Endothelial cell of umbilical vein (primary cell): ENCODE measurements around the gene SH2D3C. TPM values are rescaled to one million over a fixed set of nuclear protein-coding genes. Genes with fewer than 3 reads are reported as not detected.
A peak's percentile ranks its signal among the peaks of the same experiment; 100 is the strongest.

Source experiments
- BruUV-seq: library from RNA; stranded (reverse); fragments of 400-500 nt; replicated peaks from 2 replicates; lab custom pipeline; 2021; lab: Mats Ljungman, UMichigan
- CTCF ChIA-PET: fragments of 300-600, 350-600 bp; sonication (Branson Sonifier 250); formaldehyde crosslinking; loops from one replicate; lab custom pipeline; 2021; ENCODE audit warnings: antibody characterized with exemption, inconsistent platforms; lab: Charles Lee
- POLR2A ChIA-PET: fragments of 300-600, 350-600 bp; sonication (Branson Sonifier 250); formaldehyde crosslinking; loops from one replicate; lab custom pipeline; 2021; ENCODE audit warnings: antibody characterized with exemption, inconsistent platforms; lab: Charles Lee
- DNase-seq: peaks from one replicate; pipeline ENCODE4 v3.0.0-alpha.2; 2011; ENCODE audit warnings: low read depth, low spot score
- FAIRE-seq: peaks from 2 replicates; lab custom pipeline; 2011; peaks lifted over from hg19 to GRCh38; lab: Jason Lieb, UNC
- H2AFZ ChIP-seq: 2 replicates; pipeline ENCODE4 v1.6.0; 2012; ENCODE audit warnings: low read depth, low read length, control low read depth, inconsistent platforms
- H3K27ac ChIP-seq: 2 replicates; pipeline ENCODE4 v1.5.1; 2011; ENCODE audit warnings: low read depth, mild to moderate bottlenecking, control low read depth, low read length, moderate library complexity; ENCODE audit not compliant: insufficient read depth
- H3K27me3 ChIP-seq, 2 experiments: 2 replicates each; pipeline versions ENCODE4 v1.6.0 to v1.6.1; 2011; ENCODE audit warnings: low read length in 2 of 2, mixed read lengths in 1 of 2; ENCODE audit not compliant: control insufficient read depth in 2 of 2, insufficient read depth in 2 of 2
- H3K36me3 ChIP-seq, 2 experiments: 2 replicates in 1 of 2; 3 replicates in 1 of 2; pipeline ENCODE4 v1.5.1; 2011; ENCODE audit warnings: low read length in 2 of 2, mild to moderate bottlenecking in 1 of 2, moderate library complexity in 1 of 2; ENCODE audit not compliant: control insufficient read depth in 2 of 2, insufficient read depth in 2 of 2; ENCODE audit errors: extremely low read depth in 1 of 2
- H3K4me1 ChIP-seq: 3 replicates; pipeline ENCODE4 v1.5.1; 2011; ENCODE audit warnings: mild to moderate bottlenecking, low read length; ENCODE audit not compliant: control insufficient read depth, insufficient read depth; ENCODE audit errors: extremely low read depth
- H3K4me2 ChIP-seq: 2 replicates; pipeline ENCODE4 v1.6.1; 2011; ENCODE audit warnings: low read length, control low read depth, mixed read lengths; ENCODE audit not compliant: insufficient read depth
- H3K4me3 ChIP-seq, 3 experiments: fragments of 200-600 bp in 1 of 3; sonication (generic), shearing (Covaris generic) in 1 of 3; replicated peaks in 1 of 3; 2 replicates each; pipeline ENCODE4 v1.5.1; 2011 to 2016; ENCODE audit warnings: control low read depth in 3 of 3, low read length in 3 of 3, mild to moderate bottlenecking in 2 of 3, inconsistent platforms in 1 of 3, low read depth in 1 of 3, moderate library complexity in 1 of 3; ENCODE audit not compliant: insufficient read depth in 1 of 3
- H3K79me2 ChIP-seq: 2 replicates; pipeline ENCODE4 v1.6.0; 2012; ENCODE audit warnings: low read length, inconsistent platforms; ENCODE audit not compliant: control insufficient read depth, insufficient read depth
- H3K9ac ChIP-seq: replicated peaks from 2 replicates; pipeline ENCODE3; 2011; ENCODE audit warnings: low read length, control low read depth; ENCODE audit not compliant: insufficient read depth; ENCODE audit errors: extremely low read depth
- H3K9me1 ChIP-seq: replicated peaks from 3 replicates; pipeline ENCODE4 v1.6.0; 2011; ENCODE audit warnings: mild to moderate bottlenecking, low read length; ENCODE audit not compliant: control insufficient read depth, insufficient read depth; ENCODE audit errors: extremely low read depth
- H3K9me3 ChIP-seq: replicated peaks from 2 replicates; pipeline ENCODE4 v1.5.1; 2012; ENCODE audit warnings: low read length, inconsistent platforms; ENCODE audit not compliant: control insufficient read depth, insufficient read depth
- H4K20me1 ChIP-seq: replicated peaks from 2 replicates; pipeline ENCODE3; 2011; ENCODE audit warnings: mild to moderate bottlenecking, low read length; ENCODE audit not compliant: control insufficient read depth, insufficient read depth; ENCODE audit errors: extremely low read depth
- EZH2 ChIP-seq: IDR thresholded peaks from 2 replicates; pipeline ENCODE4 v1.6.1; 2012; ENCODE audit warnings: borderline replicate concordance, low read depth, mild to moderate bottlenecking, moderate library complexity, low read length, inconsistent platforms; ENCODE audit not compliant: severe bottlenecking
- FOS ChIP-seq: IDR thresholded peaks from 2 replicates; pipeline ENCODE4 v1.6.1; 2011; ENCODE audit warnings: mild to moderate bottlenecking, low read length, moderate library complexity, borderline replicate concordance; ENCODE audit not compliant: insufficient read depth
- GATA2 ChIP-seq: IDR thresholded peaks from 2 replicates; pipeline ENCODE4 v1.7.0; 2011; ENCODE audit warnings: low read depth, mild to moderate bottlenecking, moderate library complexity, mixed read lengths, low read length; ENCODE audit not compliant: insufficient read length, insufficient read depth
- JUN ChIP-seq: IDR thresholded peaks from 2 replicates; pipeline ENCODE4 v1.6.1; 2011; ENCODE audit warnings: borderline replicate concordance, low read depth; ENCODE audit not compliant: insufficient read length, insufficient read depth
- MYC ChIP-seq: IDR thresholded peaks from one replicate; pipeline ENCODE4 v1.6.1; 2011; ENCODE audit warnings: mild to moderate bottlenecking, low read depth, low read length
- POLR2A ChIP-seq: IDR thresholded peaks from 2 replicates; pipeline ENCODE4 v1.6.1; 2012; ENCODE audit warnings: low read depth, mild to moderate bottlenecking, control low read depth, low read length
- POLR2AphosphoS5 ChIP-seq: IDR thresholded peaks from 2 replicates; pipeline ENCODE4 v1.6.1; 2012; ENCODE audit warnings: low read depth, mild to moderate bottlenecking, control low read depth, low read length, moderate library complexity; ENCODE audit not compliant: insufficient read depth
- dilution Hi-C: fragments of 300-500 bp; cut with MboI; formaldehyde crosslinking; loops from one replicate; pipeline ENCODE4 v1.15.0; 2019; ENCODE audit warnings: low sequenced_read_pairs; ENCODE audit not compliant: extremely low pct_ligation_motif_present
- intact Hi-C: fragments of 100-400 bp; cut with micrococcal nuclease; formaldehyde crosslinking; loops from one replicate; pipeline ENCODE4 v1.10.0; 2022
- polyA plus RNA-seq, 4 experiments: library from polyadenylated mRNA; depleted of rRNA in 3 of 4; stranded (reverse) in 3 of 4; unstranded in 1 of 4; fragments of >200 nt; gene quantifications; 2 replicates each; pipeline versions ENCODE4 v1.2.1 to v1.2.3, GENCODE V29; 2011 to 2012; ENCODE audit warnings: missing spikeins in 1 of 4
- total RNA-seq: library from RNA; stranded (reverse); gene quantifications from 2 replicates; pipeline ENCODE4 v1.2.3, GENCODE V29; 2021
- TF ChIP-seq, protein P1 (sequence below): IDR thresholded peaks from 2 replicates; pipeline ENCODE4 v1.6.1; 2011; ENCODE audit not compliant: insufficient read depth, insufficient read length
- TF ChIP-seq, protein P2 (sequence below), 2 donors: IDR thresholded peaks; 1 replicate in 1 of 2; 2 replicates in 1 of 2; pipeline ENCODE4 v1.5.1; 2011; ENCODE audit warnings: low read length in 2 of 2, mild to moderate bottlenecking in 2 of 2, moderate library complexity in 2 of 2, control low read depth in 1 of 2, inconsistent platforms in 1 of 2, low read depth in 1 of 2; ENCODE audit not compliant: insufficient read depth in 1 of 2; ENCODE audit errors: extremely low read depth in 1 of 2

SH2D3C gene
- total and polyA plus RNA-seq, 2 donors (not counting 3 experiments of a cell fraction or from before 2014, with no cell fraction given), result 95.0 to 173 TPM

DNA sequence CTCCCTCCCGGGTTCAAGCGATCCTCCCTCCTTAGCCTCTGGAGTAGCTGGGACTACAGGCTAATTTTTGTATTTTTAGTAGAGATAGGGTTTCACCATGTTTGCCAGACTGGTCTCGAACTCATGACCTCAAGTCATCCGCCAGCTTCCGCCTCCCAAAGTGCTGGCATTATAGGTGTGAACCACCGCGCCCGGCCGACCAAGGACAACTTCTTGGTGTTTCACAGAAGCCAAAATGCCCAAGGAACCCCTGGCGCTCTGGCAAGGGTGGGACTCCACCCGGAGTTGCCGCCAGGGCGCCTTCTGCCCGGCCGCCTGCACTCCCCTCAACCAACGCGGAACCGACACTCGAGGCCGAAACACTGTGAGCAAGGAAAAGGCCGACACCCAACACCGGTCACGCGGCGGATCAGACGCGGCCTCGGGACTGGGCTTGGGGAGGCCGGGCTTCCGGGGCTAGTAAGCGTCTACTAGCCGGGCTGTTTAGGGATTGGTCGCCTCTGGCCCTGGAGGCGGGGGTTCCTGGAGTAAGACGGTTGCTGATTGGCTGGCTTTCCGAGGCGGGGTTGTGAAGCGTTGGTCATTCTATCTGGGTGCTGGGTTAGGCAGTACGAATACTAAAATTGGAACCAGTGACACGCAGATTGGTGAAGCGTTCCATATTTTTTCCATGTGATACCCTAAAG is 79.3 kb downstream of the SH2D3C start:
- Histone ChIP-seq H3K9me1 (no peaks in the 10 kb centered on the region), H3K27me3 (no peaks in the 10 kb centered on the region), H4K20me1 (no peaks in the 10 kb centered on the region), H3K9ac (peak overlapping the region; percentile 45), H3K4me1 (no peaks in the 10 kb centered on the region), H3K36me3 (no peaks in the 10 kb centered on the region), H3K79me2 (no peaks in the 10 kb centered on the region), H3K4me3 (peak overlapping the region in 2 of 3 experiments; percentile 17 to 18), H3K9me3 (no peaks in the 10 kb centered on the region), H2AFZ (peak overlapping the region; percentile 84), H3K27ac (peak overlapping the region; percentile 35), H3K4me2 (peak overlapping the region; percentile 67)
- dilution Hi-C loops, result no loop called here
- FAIRE-seq (peak; percentile 99), DNase-seq (peak; percentile 97)
- POLR2A ChIA-PET, result no interaction called here
- TF ChIP-seq GATA2, result no peak
- TF ChIP-seq, protein P1, sequence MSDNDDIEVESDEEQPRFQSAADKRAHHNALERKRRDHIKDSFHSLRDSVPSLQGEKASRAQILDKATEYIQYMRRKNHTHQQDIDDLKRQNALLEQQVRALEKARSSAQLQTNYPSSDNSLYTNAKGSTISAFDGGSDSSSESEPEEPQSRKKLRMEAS, result peak; percentile 67
- no peak for TF ChIP-seq EZH2
- TF ChIP-seq POLR2A, result peak; percentile 42
- TF ChIP-seq MYC, result no peak
- no peak for TF ChIP-seq FOS
- no peak for TF ChIP-seq JUN
- TF ChIP-seq POLR2AphosphoS5, result peak; percentile 62
- TF ChIP-seq, protein P2, sequence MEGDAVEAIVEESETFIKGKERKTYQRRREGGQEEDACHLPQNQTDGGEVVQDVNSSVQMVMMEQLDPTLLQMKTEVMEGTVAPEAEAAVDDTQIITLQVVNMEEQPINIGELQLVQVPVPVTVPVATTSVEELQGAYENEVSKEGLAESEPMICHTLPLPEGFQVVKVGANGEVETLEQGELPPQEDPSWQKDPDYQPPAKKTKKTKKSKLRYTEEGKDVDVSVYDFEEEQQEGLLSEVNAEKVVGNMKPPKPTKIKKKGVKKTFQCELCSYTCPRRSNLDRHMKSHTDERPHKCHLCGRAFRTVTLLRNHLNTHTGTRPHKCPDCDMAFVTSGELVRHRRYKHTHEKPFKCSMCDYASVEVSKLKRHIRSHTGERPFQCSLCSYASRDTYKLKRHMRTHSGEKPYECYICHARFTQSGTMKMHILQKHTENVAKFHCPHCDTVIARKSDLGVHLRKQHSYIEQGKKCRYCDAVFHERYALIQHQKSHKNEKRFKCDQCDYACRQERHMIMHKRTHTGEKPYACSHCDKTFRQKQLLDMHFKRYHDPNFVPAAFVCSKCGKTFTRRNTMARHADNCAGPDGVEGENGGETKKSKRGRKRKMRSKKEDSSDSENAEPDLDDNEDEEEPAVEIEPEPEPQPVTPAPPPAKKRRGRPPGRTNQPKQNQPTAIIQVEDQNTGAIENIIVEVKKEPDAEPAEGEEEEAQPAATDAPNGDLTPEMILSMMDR (IDR thresholded peaks at IDR 0.05; ENCODE audit: extremely low read depth in 1 of 2, insufficient read depth in 1 of 2, low read depth in 1 of 2, low read length in 2 of 2), result peak in 1 of 2 donors; percentile 10
- BruUV-seq, result TSS peak; percentile 78
- CTCF ChIA-PET, result interaction anchor here (0.5 to 0.7 kb wide), 2 partner anchors 13 to 96 kb away, joined by 3 read pairs; no protein-coding TSS in a partner anchor
- intact Hi-C loops, result loop anchor here (5.0 kb wide), 1 partner anchor 87 kb away; the partner anchor contains the start of gene STXBP1
